ENCODE data around the gene NXPE3. TPM values are rescaled to one million over a fixed set of nuclear protein-coding genes. Genes with fewer than 3 reads are reported as not detected.

NXPE3 gene
- polyA plus RNA-seq, 3 donors: 14.6 to 35.8 (median 19.8) TPM

DNA sequence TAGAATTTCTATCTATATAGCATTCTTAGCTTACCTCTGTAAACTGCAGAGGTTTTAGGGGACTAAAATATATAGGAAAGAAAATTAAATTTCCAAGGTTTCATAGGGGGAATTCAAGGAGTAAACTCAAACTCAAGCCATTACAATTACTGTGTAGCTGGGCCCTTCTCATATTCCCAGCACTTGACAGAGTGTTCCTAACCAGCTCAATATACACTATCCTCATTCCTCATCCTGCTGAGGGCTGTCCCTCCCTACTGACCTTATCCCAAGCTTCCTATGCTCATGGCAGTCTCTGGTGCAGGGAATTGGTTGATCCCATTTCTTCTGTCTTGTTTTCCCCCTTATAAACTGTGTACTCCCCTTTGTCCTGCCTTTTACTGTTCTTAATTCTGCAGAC is 33.9 kb downstream of the NXPE3 start:
- Histone ChIP-seq H3K27ac (ENCODE audit: low read depth in 1 of 2, low read length in 2 of 2) (no peak overlapping the region), H2AFZ (ENCODE audit: insufficient read depth, low read depth, low read length, poor library complexity, severe bottlenecking) (no peak overlapping the region), H3K4me2 (replicated peaks; ENCODE audit: extremely low read depth, low read length, poor library complexity, severe bottlenecking) (no peak overlapping the region), H4K20me1 (ENCODE audit: insufficient read depth, low read length) (no peaks in the 10 kb centered on the region), H3K9ac (ENCODE audit: insufficient read depth, low read length, poor library complexity, severe bottlenecking) (no peak overlapping the region), H3K4me3 (replicated peaks in 1 of 3; ENCODE audit: low read depth in 2 of 3, low read length in 3 of 3) (no peak overlapping the region), H3K36me3 (replicated peaks in 1 of 2; ENCODE audit: control insufficient read depth in 1 of 2, insufficient read depth in 2 of 2, low read length in 2 of 2) (peaks cover 9 to 35% of the 10 kb centered on the region in 2 donors), H3K4me1 (ENCODE audit: control insufficient read depth in 1 of 2, insufficient read depth in 2 of 2, low read length in 2 of 2) (peaks cover 10 to 30% of the 10 kb centered on the region in 2 donors), H3K79me2 (ENCODE audit: insufficient read depth, low read length) (peaks cover 51% of the 10 kb centered on the region), H3K9me3 (replicated peaks in 1 of 2; ENCODE audit: control insufficient read depth in 1 of 2, insufficient read depth in 1 of 2, low read length in 2 of 2) (no peaks in the 10 kb centered on the region), H3K27me3 (ENCODE audit: control insufficient read depth in 2 of 2, insufficient read depth in 2 of 2, low read length in 2 of 2) (no peaks in the 10 kb centered on the region)
- H3K4me3 Mint-ChIP-seq: no peak overlapping the region
- H3K9me3 Mint-ChIP-seq: no peaks in the 10 kb centered on the region
- H3K27me3 Mint-ChIP-seq (ENCODE audit: low read depth in 3 of 3): peaks cover 0 to 2% (median 0%) of the 10 kb centered on the region in 3 donors
- peak overlapping the region in 2 of 7 donors; percentile 3 to 43 for H3K27ac Mint-ChIP-seq
- DNase-seq: no peak
- intact Hi-C loops (cut with micrococcal nuclease): loop anchor here (2.0 to 10.0 kb wide), 4 partner anchors 34 to 412 kb away; partner anchors contain the start of gene NFKBIZ (in 1 of the 2)
- peaks cover 35 to 40% of the 10 kb centered on the region in 2 donors for H3K36me3 Mint-ChIP-seq
- TF ChIP-seq, protein P1, sequence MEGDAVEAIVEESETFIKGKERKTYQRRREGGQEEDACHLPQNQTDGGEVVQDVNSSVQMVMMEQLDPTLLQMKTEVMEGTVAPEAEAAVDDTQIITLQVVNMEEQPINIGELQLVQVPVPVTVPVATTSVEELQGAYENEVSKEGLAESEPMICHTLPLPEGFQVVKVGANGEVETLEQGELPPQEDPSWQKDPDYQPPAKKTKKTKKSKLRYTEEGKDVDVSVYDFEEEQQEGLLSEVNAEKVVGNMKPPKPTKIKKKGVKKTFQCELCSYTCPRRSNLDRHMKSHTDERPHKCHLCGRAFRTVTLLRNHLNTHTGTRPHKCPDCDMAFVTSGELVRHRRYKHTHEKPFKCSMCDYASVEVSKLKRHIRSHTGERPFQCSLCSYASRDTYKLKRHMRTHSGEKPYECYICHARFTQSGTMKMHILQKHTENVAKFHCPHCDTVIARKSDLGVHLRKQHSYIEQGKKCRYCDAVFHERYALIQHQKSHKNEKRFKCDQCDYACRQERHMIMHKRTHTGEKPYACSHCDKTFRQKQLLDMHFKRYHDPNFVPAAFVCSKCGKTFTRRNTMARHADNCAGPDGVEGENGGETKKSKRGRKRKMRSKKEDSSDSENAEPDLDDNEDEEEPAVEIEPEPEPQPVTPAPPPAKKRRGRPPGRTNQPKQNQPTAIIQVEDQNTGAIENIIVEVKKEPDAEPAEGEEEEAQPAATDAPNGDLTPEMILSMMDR (IDR thresholded peaks at IDR 0.05): no peak
- H3K4me1 Mint-ChIP-seq: peaks cover 30% of the 10 kb centered on the region

DNA sequence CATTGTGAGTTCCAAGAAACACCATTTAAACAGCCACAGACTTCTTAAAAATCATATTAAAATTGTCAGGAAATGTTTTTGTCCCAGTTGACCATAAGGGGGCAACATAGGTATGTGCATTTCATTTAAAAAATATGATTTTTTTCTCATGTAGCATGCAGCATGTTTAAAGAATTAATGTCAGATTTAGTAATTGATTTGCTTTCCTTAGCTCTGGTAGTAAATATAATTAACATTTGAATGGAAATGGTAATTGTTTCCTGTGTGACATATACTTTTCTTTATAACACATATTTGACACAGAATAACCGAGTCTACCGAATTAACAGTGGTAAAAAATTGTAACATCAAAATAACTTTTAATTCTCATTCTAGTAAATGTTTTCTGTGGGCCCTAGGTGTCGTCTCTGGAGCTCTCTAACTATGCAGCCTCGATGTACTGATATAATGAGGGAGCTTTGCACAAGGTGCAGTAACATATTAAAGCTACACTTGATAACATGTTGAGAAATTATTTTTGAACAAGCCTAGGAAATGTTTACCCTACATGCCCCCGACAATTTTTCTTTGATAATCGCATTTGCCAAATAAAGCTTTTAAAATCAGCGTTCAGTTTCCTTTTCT is 34.9 kb downstream of the NXPE3 start:
- H3K36me3 ChIP-seq (replicated peaks in 1 of 2; ENCODE audit: control insufficient read depth in 1 of 2, insufficient read depth in 2 of 2, low read length in 2 of 2): peaks cover 7 to 27% of the 10 kb centered on the region in 2 donors
- Mint-ChIP-seq H3K27me3 (ENCODE audit: low read depth in 3 of 3) (peaks cover 0 to 2% (median 0%) of the 10 kb centered on the region in 3 donors), H3K36me3 (peaks cover 28 to 38% of the 10 kb centered on the region in 2 donors), H3K4me3 (no peak overlapping the region), H3K9me3 (no peaks in the 10 kb centered on the region), H3K27ac (no peak overlapping the region), H3K4me1 (peaks cover 35% of the 10 kb centered on the region)
- no peak overlapping the region for H3K4me2 ChIP-seq (replicated peaks; ENCODE audit: extremely low read depth, low read length, poor library complexity, severe bottlenecking)
- H3K27me3 ChIP-seq (ENCODE audit: control insufficient read depth in 2 of 2, insufficient read depth in 2 of 2, low read length in 2 of 2): no peaks in the 10 kb centered on the region
- H3K79me2 ChIP-seq (ENCODE audit: insufficient read depth, low read length): peaks cover 58% of the 10 kb centered on the region
- no peak overlapping the region for H2AFZ ChIP-seq (ENCODE audit: insufficient read depth, low read depth, low read length, poor library complexity, severe bottlenecking)
- TF ChIP-seq, protein P1 (IDR thresholded peaks at IDR 0.05): peak; percentile 76
- WGBS (ENCODE audit: insufficient coverage): 67% methylated on average over 3 of the region's 7 CpGs
- H3K4me3 ChIP-seq (replicated peaks in 1 of 3; ENCODE audit: low read depth in 2 of 3, low read length in 3 of 3): no peak overlapping the region
- H3K9ac ChIP-seq (ENCODE audit: insufficient read depth, low read length, poor library complexity, severe bottlenecking): no peak overlapping the region
- DNase-seq: peak in 2 of 3 donors; percentile 36 to 60
- H3K9me3 ChIP-seq (replicated peaks in 1 of 2; ENCODE audit: control insufficient read depth in 1 of 2, insufficient read depth in 1 of 2, low read length in 2 of 2): no peaks in the 10 kb centered on the region
- H3K27ac ChIP-seq (ENCODE audit: low read depth in 1 of 2, low read length in 2 of 2): no peak overlapping the region
- H4K20me1 ChIP-seq (ENCODE audit: insufficient read depth, low read length): no peaks in the 10 kb centered on the region
- intact Hi-C loops (cut with micrococcal nuclease): loop anchor here (2.0 to 10.0 kb wide), 4 partner anchors 33 to 411 kb away; partner anchors contain the start of gene NFKBIZ (in 1 of the 2)
- peaks cover 18 to 39% of the 10 kb centered on the region in 2 donors for H3K4me1 ChIP-seq (ENCODE audit: control insufficient read depth in 1 of 2, insufficient read depth in 2 of 2, low read length in 2 of 2)

Measured in CD14-positive monocyte (primary cell).